SH-SY5Y (cell line): ENCODE measurements around the gene LIN7C.

Experiments
- GATA2 ChIP-seq: IDR thresholded peaks from 2 replicates; pipeline ENCODE4 v1.6.1; 2011; ENCODE audit warnings: mild to moderate bottlenecking, low read depth, low read length
- GATA3 ChIP-seq: IDR thresholded peaks from 2 replicates; pipeline ENCODE4 v1.6.1; 2011; ENCODE audit warnings: low read depth, mild to moderate bottlenecking, low read length, moderate library complexity

Gene LIN7C

DNA sequence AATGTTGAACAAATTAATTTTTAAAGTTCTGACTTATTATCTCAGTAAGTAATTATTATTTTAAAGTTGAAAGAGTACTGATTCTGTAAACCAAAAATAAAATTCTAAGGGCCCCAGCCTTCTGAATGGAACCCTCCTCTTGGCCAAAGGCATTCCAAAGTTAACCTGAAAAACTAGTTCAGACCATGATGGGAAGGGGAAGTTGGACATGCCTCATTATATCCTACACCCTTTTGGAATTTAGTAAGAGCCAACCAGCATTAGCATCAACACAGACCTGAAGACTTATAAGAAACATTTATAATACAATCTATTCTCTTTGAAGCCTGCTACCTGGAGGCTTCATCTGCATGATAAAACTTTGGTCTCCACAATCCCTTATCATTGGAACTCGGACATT, 52.9 kb downstream of the LIN7C start:
- TF ChIP-seq GATA2, result no peak
- TF ChIP-seq GATA3, result no peak

DNA sequence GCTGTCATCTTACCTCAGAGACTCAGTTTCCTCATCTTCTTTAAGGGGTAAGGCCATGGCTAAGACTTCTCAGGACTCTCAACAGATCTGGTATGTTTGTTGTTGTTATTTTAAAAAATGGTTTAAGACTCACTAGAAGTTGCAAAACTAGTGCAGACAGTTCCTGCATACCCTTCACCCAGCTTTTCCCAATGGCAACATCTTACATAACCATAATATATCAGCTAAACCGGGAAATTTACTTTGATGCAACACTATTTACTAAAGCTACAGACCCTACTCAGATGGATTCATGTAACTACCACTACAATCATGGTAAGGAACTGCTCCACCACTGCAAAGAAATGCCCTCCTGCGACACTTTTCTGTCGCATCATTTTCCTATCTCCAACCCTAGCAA, 54.4 kb downstream of the LIN7C start:
- TF ChIP-seq GATA2 (no peak), GATA3 (no peak)

DNA sequence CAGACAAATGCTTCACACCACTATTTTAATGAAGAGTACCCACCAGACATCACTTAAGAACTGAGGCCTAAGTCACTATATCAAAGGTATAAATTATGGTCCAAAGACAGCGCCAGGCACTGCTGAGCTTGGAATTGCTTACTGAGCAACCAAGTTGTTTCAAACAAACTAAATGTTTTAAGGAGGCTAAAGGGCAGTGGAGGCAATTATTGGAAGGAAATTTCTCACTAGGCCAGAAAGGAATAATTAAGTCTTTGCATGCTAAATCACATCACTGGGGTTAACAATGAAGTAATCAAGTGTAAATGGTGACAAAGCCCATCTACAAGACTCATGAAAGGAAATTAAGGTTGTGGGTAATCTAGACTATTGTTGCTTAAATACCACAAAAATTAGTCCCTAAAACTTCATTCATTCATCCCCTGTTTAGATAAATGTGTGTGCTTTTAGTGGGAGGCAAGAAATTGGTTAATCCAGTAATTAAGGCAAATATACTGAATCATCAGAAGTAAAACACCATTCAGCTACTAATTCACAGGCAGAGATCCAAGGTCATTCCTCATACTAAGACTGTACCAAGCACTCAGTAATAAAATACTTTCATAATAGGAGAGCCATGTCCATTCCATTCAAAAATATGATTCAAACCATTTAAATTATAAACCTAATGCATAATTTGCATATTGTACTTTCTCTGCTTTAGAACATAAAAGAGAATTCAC, 55.2 kb downstream of the LIN7C start:
- TF ChIP-seq GATA3, result no peak
- no peak for TF ChIP-seq GATA2

DNA sequence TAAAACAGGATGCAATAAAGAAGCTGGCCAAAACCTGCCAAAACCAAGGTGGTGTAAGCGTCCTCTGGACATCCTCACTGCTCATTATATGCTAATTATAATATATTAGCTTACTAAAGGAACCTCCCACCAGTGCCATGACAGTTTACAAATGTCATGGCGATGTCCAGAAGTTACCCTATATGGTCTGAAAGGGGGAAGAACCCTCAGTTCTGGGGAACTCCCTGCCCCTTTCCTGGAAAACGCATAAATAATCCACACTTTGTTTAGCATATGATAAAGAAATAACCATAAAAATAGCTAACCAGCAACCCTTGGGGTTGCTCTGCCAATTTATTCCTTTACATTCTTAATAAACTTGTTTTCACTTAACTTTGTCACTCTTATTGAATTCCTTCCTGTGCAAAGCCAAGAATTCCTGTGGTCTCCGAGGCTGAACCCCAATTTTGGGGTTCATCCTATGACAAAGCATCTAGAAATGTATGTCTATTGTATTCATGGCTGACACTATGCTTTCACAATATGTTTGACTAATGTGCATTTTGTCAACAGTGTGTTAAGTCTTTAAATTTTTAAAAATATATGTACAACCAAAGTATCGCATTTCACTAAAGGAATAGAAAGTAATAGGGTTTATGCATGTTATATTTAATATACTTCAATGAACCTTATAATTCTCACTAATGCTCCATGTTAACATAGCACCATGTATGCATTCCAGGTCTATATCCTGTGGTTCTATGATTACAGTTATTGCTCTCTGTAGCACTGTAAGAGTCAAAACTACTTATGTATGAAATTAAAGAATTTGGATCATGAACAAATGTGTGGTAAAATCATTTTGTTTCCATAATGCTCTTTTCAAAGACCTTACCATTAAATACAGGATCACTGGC, 59.0 kb downstream of the LIN7C start:
- TF ChIP-seq GATA2 (no peak), GATA3 (no peak)

DNA sequence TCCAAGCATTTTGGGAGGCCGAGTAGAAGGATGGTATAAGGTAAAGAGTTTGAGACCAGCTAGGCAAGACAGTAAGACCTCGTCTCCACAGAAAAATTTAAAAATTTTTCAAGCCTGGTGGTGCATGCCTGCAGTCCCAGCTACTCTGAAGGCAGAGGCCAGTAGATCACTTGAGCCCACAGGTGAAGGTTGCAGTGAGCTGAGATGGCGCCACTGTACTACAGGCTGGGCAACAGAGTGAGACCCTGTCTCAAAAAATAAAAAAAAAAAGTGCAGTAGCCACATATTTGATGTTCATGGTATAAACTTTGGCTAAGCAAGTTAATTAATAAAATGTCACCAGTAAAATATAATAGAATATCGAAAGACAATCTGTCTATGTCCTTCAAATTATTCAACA, 60.9 kb downstream of the LIN7C start:
- TF ChIP-seq GATA3 (no peak), GATA2 (no peak)

DNA sequence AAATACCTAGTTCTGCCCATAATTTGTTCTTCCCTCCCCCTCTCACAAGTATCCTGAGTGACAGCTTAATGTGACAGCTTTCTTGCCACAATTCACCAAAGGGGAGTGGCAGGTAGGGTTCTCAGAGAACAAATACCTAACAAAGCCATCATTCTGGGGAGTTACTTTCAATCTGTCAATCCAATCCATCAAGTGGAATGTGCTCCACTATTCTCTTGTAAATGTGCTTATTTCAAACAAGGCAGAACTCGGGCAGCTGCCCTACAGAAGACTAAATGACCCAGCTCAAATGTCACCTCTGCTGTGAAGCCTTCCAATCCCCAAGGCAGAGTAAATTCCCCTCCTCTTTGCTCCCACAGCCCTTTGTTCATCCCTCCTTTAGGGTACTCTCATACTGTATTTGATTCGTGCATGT, 61.8 kb downstream of the LIN7C start:
- TF ChIP-seq GATA3, result no peak
- no peak for TF ChIP-seq GATA2
